Jurkat, Clone E6-1 (cell line): Measurements from ENCODE around the gene NT5DC3.
"Not testable (repeated sequence)": the region's sequence is repeated elsewhere in the genome, so short reads cannot be mapped to it uniquely, and the experiment has no call there.

Experiments used
- DNase-seq: peaks from one replicate; pipeline ENCODE4 v3.0.0-alpha.2; 2011; ENCODE audit warnings: low read depth, low spot score
- H3K4me3 ChIP-seq: 2 replicates; pipeline ENCODE4 v1.5.1; 2011; ENCODE audit warnings: mild to moderate bottlenecking, low read length, control low read depth, moderate library complexity

Gene NT5DC3

DNA sequence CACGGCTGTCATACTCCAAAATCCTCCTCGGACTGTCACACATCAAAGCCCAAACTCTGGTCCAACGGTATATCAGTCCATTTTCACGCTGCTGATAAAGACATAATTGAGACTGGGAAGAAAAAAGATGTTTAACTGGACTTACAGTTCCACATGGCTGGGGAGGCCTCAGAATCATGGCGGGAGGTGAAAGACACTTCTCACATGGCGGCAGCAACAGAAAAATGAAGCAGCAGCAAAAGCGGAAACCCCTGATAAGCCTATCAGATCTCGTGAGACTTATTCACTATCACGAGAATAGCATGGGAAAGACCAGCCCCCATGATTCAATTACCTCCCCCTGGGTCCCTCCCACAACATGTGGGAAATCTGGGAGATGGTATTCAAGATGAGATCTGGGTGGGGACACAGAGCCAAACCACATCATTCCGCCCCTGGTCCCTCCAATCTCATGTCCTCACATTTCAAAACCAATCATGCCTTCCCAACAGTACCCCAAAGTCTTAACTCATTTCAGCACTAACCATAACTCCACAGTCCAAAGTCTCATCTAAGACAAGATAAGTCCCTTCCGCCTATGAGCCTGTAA lies 5.2 kb downstream of the NT5DC3 start:
- not testable (repeated sequence) for DNase-seq, H3K4me3 ChIP-seq

DNA sequence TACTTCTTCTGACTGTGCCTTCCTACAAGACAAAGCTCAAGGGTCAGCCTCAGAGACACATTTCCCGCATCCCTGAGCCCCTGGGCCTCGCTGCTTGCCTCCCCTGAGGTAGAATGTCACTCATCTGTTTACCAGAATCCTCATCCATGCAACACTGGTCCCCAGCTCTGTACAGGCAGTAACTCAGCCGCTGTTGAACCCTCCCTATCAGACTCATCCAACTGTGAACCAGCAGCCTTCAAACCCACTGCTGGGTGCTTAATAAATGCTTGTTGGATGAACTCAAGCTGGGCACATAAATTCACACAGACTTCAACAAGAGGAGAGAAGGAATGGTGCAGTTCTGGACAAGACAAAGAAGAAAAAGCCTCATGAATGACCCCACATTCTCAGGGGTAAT lies 6.1 kb downstream of the NT5DC3 start:
- no peak overlapping the region for H3K4me3 ChIP-seq
- no peak for DNase-seq

DNA sequence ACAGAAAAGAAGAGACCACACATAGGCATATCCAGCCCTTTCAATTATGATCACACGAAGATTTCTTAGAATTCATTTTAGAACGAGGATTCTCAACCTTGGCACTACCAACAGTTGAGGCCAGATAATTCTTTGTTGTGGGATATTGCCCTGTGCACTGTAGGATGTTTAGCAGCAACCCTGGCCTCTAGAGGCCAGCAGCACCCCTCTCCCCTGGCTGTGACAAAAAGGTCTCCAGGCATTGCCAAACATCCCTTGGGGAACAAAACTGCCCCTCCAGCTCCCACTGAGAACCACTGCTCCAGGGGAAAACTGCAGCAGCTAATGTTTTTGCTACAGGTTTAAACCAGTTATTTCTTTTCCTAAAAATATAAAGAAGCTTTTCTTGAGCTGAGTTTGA lies 7.1 kb downstream of the NT5DC3 start:
- no peak for DNase-seq
- H3K4me3 ChIP-seq, result no peak overlapping the region

DNA sequence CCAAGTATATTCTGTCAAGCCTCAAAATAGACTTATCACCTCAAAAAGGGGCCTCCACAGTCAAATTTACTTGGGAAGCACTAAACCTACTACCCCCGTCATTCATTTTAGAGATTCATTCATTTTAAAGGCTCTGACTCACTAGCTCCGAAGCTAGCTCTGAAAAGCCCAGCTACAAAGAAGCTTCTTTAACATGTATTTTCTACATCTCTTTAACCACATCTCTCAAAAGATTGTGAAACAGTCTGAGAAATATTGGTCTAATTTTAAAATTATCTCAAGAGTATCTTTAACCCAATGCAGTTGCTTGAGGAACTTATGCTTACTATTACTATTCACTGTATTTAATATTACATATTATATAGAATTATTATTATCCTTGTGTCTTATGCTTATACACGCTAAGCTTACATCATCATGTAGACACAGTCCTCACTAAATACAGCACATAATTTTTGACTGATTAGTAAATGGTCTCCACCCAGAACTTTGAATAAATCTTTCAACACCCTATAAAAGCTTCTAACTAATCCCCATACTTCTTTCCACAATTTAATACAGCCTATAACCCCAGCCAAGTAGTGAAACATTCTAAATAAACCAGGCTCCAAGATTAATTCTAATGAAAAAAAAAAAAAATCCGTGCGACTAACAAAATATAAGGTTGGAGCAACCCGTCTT lies 7.8 kb downstream of the NT5DC3 start:
- no peak overlapping the region for H3K4me3 ChIP-seq
- no peak for DNase-seq

DNA sequence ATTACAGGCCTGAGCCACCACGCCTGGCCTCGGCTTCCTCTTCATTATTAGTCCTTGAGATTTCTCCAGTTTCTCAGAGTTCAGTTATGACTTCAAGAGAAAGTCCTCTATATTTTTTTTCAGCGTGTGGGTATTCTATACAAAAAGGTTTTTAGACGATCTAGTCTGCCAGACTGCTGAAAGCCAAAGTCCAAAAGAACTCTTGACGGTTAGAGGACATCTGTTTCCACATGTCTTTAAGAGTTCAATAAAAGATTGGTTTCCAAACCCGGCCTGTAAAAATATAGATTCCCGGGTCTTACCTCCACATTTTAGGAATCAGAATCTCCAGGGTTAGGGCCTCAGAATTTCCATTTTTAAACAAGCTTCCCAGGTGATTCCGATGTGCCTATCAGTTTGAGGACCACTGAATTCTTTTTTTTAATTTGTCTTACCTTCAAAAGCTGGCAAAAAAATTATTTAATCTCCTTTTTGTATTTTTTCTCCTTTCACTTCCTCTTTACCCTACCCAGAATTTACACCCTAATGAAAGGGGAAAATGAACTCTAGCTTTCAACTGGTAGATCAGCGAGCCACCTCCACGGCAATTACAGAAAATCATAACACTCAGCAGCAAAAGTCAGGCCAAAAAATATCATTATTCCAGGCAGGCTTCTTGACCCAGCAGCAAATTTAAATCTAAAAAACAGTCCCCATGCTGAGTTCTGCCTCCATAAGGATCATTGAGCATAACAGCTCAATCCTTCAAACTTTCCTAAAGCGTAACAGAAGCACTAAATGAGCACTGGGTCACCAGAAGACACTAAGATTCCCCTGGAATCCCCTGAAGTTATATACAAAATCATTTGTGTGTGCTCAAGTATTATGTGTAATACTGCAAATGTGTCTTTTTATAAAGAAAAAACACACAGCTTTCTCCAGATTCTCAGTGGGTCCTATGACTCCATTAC lies 8.7 kb downstream of the NT5DC3 start:
- H3K4me3 ChIP-seq, result no peak overlapping the region
- DNase-seq, result no peak

DNA sequence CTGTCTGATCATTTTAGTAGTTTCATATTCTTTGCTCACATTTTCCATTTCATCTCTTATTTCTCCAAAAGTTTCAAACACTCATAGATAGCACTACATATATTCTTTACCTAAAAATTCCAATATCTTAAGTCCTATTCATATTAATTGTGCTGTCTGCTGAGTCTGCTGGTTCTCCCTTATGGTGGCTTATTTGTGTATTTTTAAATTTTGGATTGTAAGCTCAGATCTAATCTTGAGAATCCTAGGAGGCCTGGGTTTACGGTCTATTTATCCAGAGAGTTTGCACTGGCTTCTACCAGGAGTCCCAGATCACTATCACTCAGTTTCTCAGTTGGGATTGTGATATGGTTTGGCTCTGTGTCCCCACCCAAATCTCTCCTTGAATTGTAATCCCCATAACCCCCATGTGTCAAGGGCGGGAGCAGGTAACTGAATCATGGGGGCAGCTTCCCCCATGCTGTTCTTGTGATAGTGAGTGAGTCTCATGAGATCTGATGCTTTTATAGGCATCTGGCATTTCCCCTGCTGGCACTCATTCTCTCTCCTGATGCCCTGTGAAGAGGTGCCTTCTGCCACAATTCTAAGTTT lies 10.2 kb downstream of the NT5DC3 start:
- H3K4me3 ChIP-seq, result no peak overlapping the region

DNA sequence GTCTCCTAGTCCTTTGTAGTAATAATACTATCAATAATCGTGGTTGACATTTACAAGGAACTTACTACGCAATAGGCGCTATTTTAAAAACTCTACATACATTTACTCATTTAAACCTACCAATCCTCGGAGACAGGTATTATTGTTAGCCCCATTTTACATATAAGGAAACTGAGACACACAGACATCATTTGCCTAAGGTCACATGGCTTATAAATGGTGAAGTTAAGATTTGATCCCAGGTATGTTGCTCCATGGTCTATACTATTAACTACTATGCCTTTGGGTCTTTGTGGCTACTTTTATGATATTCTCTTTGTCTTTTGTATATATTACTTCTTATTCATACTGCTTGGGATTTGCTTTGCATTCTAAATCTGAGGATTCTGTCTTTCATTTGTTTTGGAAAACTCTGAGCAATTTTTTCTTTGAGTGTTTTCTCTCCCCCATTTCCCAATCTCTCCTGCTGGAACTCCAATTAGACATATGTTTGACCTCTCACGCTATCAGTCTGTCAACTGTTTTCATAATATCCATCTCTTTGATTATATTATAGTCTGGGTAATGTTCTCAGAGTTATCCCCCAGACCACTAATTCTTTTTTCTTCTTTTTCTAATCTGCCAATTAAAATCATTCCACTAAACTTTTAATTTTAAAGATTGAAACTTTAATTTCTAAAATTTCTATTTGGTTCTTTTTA lies 10.9 kb downstream of the NT5DC3 start:
- no peak overlapping the region for H3K4me3 ChIP-seq
- DNase-seq, result no peak

More for the DNA sequence above, 10.2 kb downstream of the NT5DC3 start:
- DNase-seq, result no peak

DNA sequence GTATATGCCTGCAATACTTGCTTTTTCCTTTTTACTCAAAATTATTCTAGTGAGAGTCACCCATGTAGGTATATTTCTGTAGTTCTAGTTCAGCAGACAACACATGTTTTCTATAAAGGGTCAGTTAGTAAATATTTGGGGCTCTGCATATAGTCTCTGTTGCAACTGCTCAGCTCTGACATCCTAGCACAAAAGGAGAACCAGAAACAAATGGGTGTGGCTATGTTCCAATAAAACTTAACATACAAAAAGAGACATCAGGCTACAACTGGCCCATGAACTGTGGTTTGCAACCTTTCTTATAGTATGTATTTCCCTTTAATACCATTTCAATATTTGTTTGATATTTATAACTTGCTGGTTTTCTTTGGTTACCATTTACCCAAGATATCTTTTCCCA lies 11.9 kb downstream of the NT5DC3 start:
- no peak overlapping the region for H3K4me3 ChIP-seq
- no peak for DNase-seq

DNA sequence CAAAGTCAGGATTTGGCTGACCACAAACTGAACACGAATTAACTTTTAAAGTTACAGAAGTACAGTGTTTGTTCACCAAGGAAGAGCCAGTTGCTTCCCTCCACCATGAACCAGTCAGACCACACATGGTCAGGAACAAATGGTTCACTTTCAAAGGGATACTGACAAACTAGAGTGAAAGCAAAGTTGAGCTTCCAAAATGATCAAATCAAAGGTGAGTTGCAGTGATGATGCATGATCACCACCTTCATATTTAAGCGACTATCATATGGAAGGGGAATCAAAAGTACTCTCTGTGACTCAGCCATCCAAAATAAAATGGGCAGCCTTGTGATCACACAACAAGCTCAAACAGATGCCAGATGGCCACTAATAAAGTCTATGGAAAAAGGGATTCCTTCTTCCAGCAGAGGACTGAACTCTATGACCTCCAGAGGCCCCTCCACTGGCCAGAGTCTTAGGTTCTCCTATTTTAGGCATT lies 13.1 kb downstream of the NT5DC3 start:
- DNase-seq, result no peak

DNA sequence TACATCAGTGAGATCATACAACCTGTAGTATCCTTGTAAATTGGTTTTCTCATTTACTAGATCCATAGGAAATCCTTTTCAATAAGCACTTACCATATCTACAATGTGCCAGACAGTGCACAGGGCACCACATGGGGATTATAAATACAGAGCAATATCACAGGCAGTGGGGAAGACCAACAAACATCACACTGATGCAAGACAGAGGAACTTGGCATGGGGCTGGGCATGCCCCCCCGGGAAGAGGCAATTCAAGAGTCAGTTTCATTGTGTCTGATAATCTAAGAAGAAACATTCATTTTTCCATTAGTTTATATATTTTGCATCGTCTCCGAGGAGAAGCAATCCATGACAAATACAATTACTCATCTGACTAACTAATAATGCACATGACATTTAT lies 16.2 kb downstream of the NT5DC3 start:
- no peak overlapping the region for H3K4me3 ChIP-seq

More for the DNA sequence above, 13.1 kb downstream of the NT5DC3 start:
- H3K4me3 ChIP-seq, result no peak overlapping the region

DNA sequence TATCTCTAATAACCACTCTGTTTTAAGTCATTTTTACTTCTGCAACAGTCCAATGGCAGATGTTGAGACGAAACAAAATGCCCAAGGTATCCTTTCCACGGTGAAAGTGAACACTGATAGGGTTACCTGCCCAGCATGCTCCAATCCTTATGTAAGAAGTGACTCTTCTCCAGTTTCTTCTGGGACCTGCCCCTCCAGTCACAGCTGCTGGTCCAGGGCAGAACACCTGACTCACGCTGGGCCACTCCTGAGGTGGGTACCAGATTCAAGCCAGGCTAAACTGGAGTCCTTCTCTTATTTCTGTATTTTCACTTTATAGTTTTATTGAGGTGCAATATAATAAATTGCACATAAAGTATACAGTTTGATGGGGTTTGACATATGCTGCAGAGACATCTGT lies 16.7 kb downstream of the NT5DC3 start:
- no peak overlapping the region for H3K4me3 ChIP-seq
- DNase-seq, result no peak

More for the DNA sequence above, 16.2 kb downstream of the NT5DC3 start:
- DNase-seq, result no peak

DNA sequence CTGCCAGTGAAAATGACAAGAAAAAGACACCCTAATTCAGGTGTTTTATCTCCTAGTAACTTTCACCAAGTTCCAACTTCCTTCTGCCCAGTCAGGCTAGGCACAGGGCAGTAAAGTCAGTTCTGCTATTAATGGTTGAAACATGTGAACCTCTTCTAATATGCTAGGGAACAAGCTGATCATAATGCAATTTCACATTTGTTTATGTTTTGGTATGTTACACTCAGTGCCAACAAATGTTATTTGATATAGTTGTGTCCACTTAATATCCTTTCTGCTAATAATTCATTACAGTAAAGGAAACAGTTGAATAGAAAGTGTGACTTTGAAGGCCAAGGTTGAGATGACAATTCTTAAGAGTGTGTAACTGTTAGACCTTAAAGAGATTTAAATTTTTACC lies 17.2 kb downstream of the NT5DC3 start:
- no peak for DNase-seq
- H3K4me3 ChIP-seq, result no peak overlapping the region

DNA sequence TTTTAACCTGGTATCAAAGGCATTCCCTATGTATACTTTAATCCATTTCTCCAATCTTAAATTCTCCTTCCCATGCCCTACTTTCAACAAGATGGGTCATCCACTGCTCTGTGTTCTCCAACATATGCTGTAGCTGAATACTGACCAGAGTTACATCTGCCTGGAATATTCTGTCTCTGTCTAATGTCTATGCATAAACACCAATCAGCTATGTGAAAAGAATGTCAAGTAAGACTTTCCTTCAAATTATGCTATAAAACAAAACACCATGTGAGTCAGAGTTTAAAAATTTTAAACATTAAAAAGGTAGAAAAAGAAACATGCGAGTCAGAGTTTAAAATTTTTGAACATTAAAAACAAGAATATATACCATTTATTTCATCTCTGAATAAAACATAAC lies 19.3 kb downstream of the NT5DC3 start:
- no peak overlapping the region for H3K4me3 ChIP-seq
- DNase-seq, result no peak

DNA sequence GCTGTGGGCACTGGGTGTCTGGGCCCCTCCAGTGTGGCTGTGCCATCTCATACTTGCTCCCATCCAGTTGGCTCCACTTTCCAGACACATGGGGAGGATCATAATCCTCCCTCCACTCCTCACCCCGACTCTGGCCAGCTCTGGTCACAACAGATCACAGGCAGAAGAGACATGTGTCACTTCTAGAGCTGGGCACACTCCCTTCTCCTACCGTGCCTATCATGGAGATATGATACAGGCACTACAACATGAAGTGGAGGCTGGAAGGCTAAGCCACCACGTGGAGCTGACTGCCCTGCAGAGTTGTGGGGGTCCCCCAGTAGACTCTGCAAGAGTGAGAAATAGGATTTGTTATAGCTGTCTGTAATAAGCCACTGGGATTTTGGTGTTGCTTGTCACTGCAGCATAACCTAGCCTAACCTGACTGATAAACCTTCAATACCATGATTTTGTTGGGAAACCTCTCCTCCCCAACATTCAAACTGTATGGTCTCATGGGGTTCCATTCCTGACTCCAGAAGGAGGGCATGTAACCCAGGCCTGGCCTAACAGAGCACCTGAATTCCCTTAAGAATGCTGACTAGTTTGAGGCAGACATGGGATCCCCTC lies 20.0 kb downstream of the NT5DC3 start:
- no peak overlapping the region for H3K4me3 ChIP-seq
- no peak for DNase-seq

DNA sequence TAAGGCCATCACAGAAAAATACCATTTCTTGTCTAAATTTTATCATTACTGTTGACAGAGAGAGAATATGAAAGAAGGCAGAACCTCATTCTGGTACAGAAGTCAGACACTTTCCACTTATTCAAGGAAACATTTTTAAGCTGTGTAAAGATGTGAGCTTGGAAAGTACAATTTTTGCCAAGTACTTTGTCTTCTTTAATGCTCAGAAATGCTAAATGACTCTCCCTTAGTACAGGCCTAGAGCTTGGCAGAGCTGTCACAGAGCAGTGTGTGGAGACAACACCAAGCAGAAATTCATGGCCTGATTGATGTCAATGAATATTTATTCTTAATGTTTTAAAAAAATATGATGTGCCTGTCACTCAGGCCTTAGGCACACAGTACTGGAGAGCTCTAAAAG lies 20.7 kb downstream of the NT5DC3 start:
- DNase-seq, result no peak
- H3K4me3 ChIP-seq, result no peak overlapping the region

DNA sequence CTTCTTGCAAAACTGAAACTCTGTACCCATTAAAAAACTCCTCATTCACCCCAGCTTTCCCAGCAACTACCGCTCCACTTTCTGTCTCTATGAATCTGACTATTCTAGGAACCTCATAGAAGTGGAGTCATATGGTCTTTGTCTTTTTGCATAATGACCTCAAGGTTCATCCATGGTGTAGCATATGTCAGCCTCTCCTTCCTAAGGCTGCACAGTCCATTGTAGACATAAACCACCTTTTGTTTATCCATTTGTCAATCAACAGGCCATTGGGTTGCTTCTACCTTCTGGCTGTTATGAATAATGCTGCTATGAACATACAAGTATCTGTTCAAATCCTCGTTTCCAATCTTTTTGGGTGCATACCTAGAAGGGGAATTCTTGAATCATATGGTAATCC lies 21.1 kb downstream of the NT5DC3 start:
- no peak overlapping the region for H3K4me3 ChIP-seq
- no peak for DNase-seq

DNA sequence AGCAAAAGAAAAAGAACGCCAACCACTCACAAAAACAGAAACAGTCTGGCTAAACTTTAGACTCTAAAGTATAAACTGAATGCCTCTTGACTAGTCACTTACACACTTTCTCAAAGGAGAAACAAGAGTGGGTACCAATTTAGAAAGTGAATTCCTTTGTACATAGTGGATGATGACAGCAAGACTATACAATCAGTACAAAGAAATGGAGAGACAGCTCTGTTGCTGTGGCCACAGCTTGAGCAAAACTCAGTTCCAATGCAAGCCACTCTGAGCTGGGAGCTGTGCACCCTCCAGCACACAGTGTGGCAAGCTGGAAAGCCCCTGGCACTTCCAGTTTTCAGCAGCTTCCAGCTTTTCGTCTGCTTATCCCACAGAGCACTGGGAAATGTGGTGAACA lies 21.7 kb downstream of the NT5DC3 start:
- no peak for DNase-seq
- no peak overlapping the region for H3K4me3 ChIP-seq

DNA sequence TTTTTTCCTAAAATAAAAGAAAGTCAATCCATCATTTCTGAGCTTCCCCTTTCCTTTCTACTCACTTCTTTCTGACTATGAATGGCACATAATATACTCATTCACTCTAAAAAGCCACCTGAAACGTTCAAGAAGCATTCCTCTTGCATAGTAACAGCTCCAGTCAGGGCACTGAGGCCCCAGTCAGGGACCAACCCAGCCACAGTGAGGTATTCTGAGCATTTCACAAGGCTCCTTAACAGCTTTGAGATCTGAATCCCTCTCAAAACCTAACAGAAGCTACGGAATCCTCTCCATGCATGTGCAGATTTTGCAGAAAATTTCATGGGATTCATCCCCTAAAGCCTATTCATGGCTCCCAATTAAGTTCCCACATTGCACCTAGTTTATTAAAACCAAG lies 23.2 kb downstream of the NT5DC3 start:
- H3K4me3 ChIP-seq, result no peak overlapping the region
- no peak for DNase-seq

DNA sequence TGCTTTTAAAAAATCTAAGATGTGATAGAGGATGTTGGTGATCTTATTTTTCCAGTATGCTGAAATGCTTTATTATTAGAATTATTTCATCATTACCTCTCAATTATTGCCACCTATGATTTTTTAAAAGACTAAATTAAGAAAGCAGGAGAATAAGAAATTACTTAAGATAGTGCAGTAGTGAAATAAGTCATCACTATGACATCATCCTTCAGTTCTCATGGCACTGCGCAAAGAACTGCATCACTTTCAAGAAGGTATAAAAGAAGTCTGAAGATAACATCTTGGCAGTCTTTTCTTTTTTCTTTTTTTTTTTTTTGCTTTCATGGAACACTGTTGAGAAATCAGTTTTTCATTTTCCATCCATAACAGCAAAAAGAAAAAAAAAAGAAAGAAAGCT lies 24.4 kb downstream of the NT5DC3 start:
- DNase-seq, result no peak
- H3K4me3 ChIP-seq, result no peak overlapping the region
